ENCODE measurements around the gene WHRN.

WHRN gene

DNA sequence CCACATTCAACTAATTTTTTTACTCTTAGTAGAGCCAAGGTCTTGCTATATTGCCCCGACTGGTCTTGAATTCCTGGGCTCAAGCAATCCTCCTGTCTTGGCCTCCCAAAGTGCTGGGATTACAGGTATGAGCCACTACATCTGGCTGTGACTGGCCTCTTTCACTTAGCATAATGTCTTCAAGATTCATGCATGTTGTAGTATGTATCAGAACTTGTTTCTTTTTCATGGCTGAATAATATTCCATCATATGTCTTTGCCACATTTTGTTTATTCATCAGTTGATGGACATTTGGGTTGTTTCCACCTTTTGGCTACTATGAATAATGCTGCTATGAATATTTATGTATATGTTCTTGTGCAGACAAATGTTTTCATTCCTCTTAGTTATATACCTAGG is 12.8 kb upstream of the WHRN start:
- TF ChIP-seq POLR2AphosphoS5 (IDR thresholded peaks at IDR 0.05; ENCODE audit: low read depth, low read length) = no peak
- TF ChIP-seq FOXP2 (optimal IDR thresholded peaks at IDR 0.05; ENCODE audit: borderline replicate concordance, extremely low read depth, extremely low read length, insufficient read depth) = no peak

DNA sequence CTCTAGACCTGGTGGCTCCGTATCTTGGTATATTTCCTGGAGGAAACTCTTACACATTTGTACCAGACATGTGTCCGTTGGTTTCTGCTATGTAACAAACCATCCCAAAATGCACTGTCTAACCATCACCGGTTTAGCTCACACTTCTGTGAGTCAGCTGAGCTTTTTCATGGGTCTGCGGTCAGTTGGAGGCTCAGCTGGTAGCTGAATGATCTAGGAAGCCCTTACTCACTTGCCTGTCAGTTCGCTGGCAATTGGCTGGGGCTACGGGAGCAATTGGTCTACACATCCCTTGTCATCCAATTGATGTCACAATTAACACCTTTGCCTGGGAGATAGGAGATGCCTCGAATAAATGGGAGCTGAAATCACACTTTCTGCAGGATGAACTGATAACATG is 11.6 kb upstream of the WHRN start:
- TF ChIP-seq REST (IDR thresholded peaks at IDR 0.05; ENCODE audit: insufficient read depth in 1 of 2, low read depth in 2 of 2, low read length in 2 of 2) = no peak
- TF ChIP-seq TAF1 (IDR thresholded peaks at IDR 0.05; ENCODE audit: borderline replicate concordance, insufficient read depth, low read length) = no peak
- no peak for TF ChIP-seq POLR2AphosphoS5 (IDR thresholded peaks at IDR 0.05; ENCODE audit: low read depth, low read length)
- no peak for TF ChIP-seq SIN3A (IDR thresholded peaks at IDR 0.05; ENCODE audit: borderline replicate concordance, insufficient read depth, low read length)
- TF ChIP-seq FOXP2 (optimal IDR thresholded peaks at IDR 0.05; ENCODE audit: borderline replicate concordance, extremely low read depth, extremely low read length, insufficient read depth) = no peak

- TF ChIP-seq POLR2AphosphoS5 (IDR thresholded peaks at IDR 0.05; ENCODE audit: low read depth, low read length) = no peak
- TF ChIP-seq TAF1 (IDR thresholded peaks at IDR 0.05; ENCODE audit: borderline replicate concordance, insufficient read depth, low read length) = no peak
- TF ChIP-seq REST (IDR thresholded peaks at IDR 0.05; ENCODE audit: insufficient read depth in 1 of 2, low read depth in 2 of 2, low read length in 2 of 2) = no peak
- TF ChIP-seq FOXP2 (optimal IDR thresholded peaks at IDR 0.05; ENCODE audit: borderline replicate concordance, extremely low read depth, extremely low read length, insufficient read depth) = no peak
- TF ChIP-seq SIN3A (IDR thresholded peaks at IDR 0.05; ENCODE audit: borderline replicate concordance, insufficient read depth, low read length) = no peak
These were observed 10.3 kb upstream of the WHRN start for GRCh38 chr9:114515528-114515927.

- TF ChIP-seq SIN3A (IDR thresholded peaks at IDR 0.05; ENCODE audit: borderline replicate concordance, insufficient read depth, low read length) = no peak
- no peak for TF ChIP-seq FOXP2 (optimal IDR thresholded peaks at IDR 0.05; ENCODE audit: borderline replicate concordance, extremely low read depth, extremely low read length, insufficient read depth)
- no peak for TF ChIP-seq REST (IDR thresholded peaks at IDR 0.05; ENCODE audit: insufficient read depth in 1 of 2, low read depth in 2 of 2, low read length in 2 of 2)
These were observed 8.6 kb upstream of the WHRN start for GRCh38 chr9:114513959-114514267.

GRCh38 chr9:114513055-114513958 is 8.0 kb upstream of the WHRN start:
- TF ChIP-seq SIN3A (IDR thresholded peaks at IDR 0.05; ENCODE audit: borderline replicate concordance, insufficient read depth, low read length) (no peak), TAF1 (IDR thresholded peaks at IDR 0.05; ENCODE audit: borderline replicate concordance, insufficient read depth, low read length) (no peak), POLR2AphosphoS5 (IDR thresholded peaks at IDR 0.05; ENCODE audit: low read depth, low read length) (no peak), FOXP2 (optimal IDR thresholded peaks at IDR 0.05; ENCODE audit: borderline replicate concordance, extremely low read depth, extremely low read length, insufficient read depth) (no peak), REST (IDR thresholded peaks at IDR 0.05; ENCODE audit: insufficient read depth in 1 of 2, low read depth in 2 of 2, low read length in 2 of 2) (no peak)
